Sigmoid colon (tissue), 4 donors: ENCODE measurements around the gene EGLN3.

Source experiments
- CTCF ChIP-seq, 4 experiments: fragments of 450-650 bp in 3 of 4; fragments of 200-600 bp in 1 of 4; IDR thresholded peaks; one replicate each; pipeline ENCODE4 v1.5.1; 2016 to 2019; ENCODE audit warnings: antibody characterized with exemption in 4 of 4, mild to moderate bottlenecking in 3 of 4, moderate library complexity in 2 of 4
- EP300 ChIP-seq, 4 donors: sonication (generic); formaldehyde crosslinking; IDR thresholded peaks; one replicate each; pipeline ENCODE4 v1.6.1; 2017; ENCODE audit warnings: antibody characterized with exemption in 4 of 4

GRCh38 chr14:33927944-33928343 is 22.9 kb downstream of the EGLN3 start:
- TF ChIP-seq EP300 (IDR thresholded peaks at IDR 0.05): no peak
- TF ChIP-seq CTCF (IDR thresholded peaks at IDR 0.05): no peak
